K562 (cell line): ENCODE measurements around the gene BTBD2. TPM values are rescaled to one million over a fixed set of nuclear protein-coding genes. Genes with fewer than 3 reads are reported as not detected.

ENCODE experiments used
- ATAC-seq: fragments of 200-7000 bp; cut with Tn5 transposase; 3 replicates; pipeline ENCODE4 v1.9.1; 2020; ENCODE audit warnings: moderate library complexity
- BruUV-seq: library from RNA; stranded (reverse); fragments of 400-500 nt; replicated peaks from 2 replicates; lab custom pipeline; 2021; lab: Mats Ljungman, UMichigan
- CTCF ChIA-PET: fragments of 300-600 bp; formaldehyde crosslinking; extraction: SDS; loops from one replicate; lab custom pipeline; 2021; ENCODE audit warnings: low intra/inter-chr PET ratio; lab: Yijun Ruan, JAX
- POLR2A ChIA-PET: fragments of 300-600, 350-650 bp; sonication (Branson Sonifier 250); formaldehyde crosslinking; extraction: SDS; loops from one replicate; lab custom pipeline; 2021; ENCODE audit warnings: antibody characterized with exemption, inconsistent platforms; lab: Yijun Ruan, JAX
- DNase-seq, 4 experiments: peaks; one replicate each; pipeline versions ENCODE4 v3.0.0 to v3.0.0-alpha.2; 2011 to 2018; ENCODE audit warnings: low spot score in 3 of 4, mixed read lengths in 3 of 4; ENCODE audit errors: extremely low read depth in 1 of 4
- FAIRE-seq: peaks from 2 replicates; lab custom pipeline; 2011; peaks lifted over from hg19 to GRCh38; lab: Jason Lieb, UNC
- H2AFZ ChIP-seq: 2 replicates; pipeline ENCODE4 v1.6.0; 2011; ENCODE audit warnings: low read depth, low read length, control low read depth, inconsistent platforms
- H3K27ac ChIP-seq: fragments of 200-600 bp; 3 replicates; pipeline ENCODE4 v1.8.0; 2011; ENCODE audit warnings: low read depth, mild to moderate bottlenecking, control low read depth, inconsistent platforms, low read length, moderate library complexity, mixed read lengths; ENCODE audit errors: extremely low read depth
- H3K27me3 ChIP-seq, 2 experiments: fragments of 300-600 bp in 1 of 2; 2 replicates in 1 of 2; 3 replicates in 1 of 2; pipeline versions ENCODE4 v1.6.0 to v1.8.0; 2011; ENCODE audit warnings: inconsistent platforms in 2 of 2, low read length in 2 of 2, mild to moderate bottlenecking in 1 of 2, mixed read lengths in 1 of 2, moderate library complexity in 1 of 2; ENCODE audit not compliant: control insufficient read depth in 2 of 2, insufficient read depth in 2 of 2
- H3K36me3 ChIP-seq: fragments of 300-600 bp; 3 replicates; pipeline ENCODE4 v1.8.0; 2011; ENCODE audit warnings: mild to moderate bottlenecking, low read length, inconsistent platforms; ENCODE audit not compliant: control insufficient read depth, insufficient read depth
- H3K4me1 ChIP-seq, 2 experiments: fragments of 200-600 bp in 1 of 2; replicated peaks in 1 of 2; 2 replicates in 1 of 2; 3 replicates in 1 of 2; pipeline versions ENCODE4 v1.5.1 to v1.8.0; 2011; ENCODE audit warnings: inconsistent platforms in 2 of 2, low read length in 2 of 2, mild to moderate bottlenecking in 1 of 2, mixed read lengths in 1 of 2, moderate library complexity in 1 of 2; ENCODE audit not compliant: control insufficient read depth in 2 of 2, insufficient read depth in 2 of 2
- H3K4me2 ChIP-seq: 2 replicates; pipeline ENCODE4 v1.6.1; 2011; ENCODE audit warnings: low read length, control low read depth, inconsistent platforms, mixed read lengths; ENCODE audit not compliant: insufficient read depth
- H3K4me3 ChIP-seq: fragments of 200-600 bp; sonication (generic), shearing (Covaris generic); 2 replicates; pipeline ENCODE4 v1.5.1; 2016; ENCODE audit warnings: control low read depth, inconsistent platforms
- H3K79me2 ChIP-seq: fragments of 200-600 bp; 3 replicates; pipeline ENCODE4 v1.8.0; 2011; ENCODE audit warnings: low read length, inconsistent platforms; ENCODE audit not compliant: control insufficient read depth, insufficient read depth
- H3K9ac ChIP-seq, 2 experiments: 2 replicates each; pipeline versions ENCODE4 v1.6.0 to v1.6.1; 2011; ENCODE audit warnings: low read depth in 2 of 2, low read length in 2 of 2, control low read depth in 1 of 2, inconsistent platforms in 1 of 2, mild to moderate bottlenecking in 1 of 2, mixed read lengths in 1 of 2; ENCODE audit not compliant: insufficient read depth in 1 of 2
- H3K9me1 ChIP-seq: one replicate; pipeline ENCODE4 v1.6.0; 2011; ENCODE audit warnings: inconsistent platforms, mild to moderate bottlenecking, low read length, moderate library complexity; ENCODE audit not compliant: control insufficient read depth, insufficient read depth
- H3K9me3 ChIP-seq: replicated peaks from 2 replicates; pipeline ENCODE4 v1.5.1; 2011; ENCODE audit warnings: low read depth, low read length, inconsistent platforms; ENCODE audit not compliant: control insufficient read depth, insufficient read depth
- H4K20me1 ChIP-seq: replicated peaks from 2 replicates; pipeline ENCODE4 v1.6.1; 2011; ENCODE audit warnings: low read length, inconsistent platforms, mixed read lengths; ENCODE audit not compliant: control insufficient read depth, insufficient read depth
- ARID4B ChIP-seq: sonication (generic); formaldehyde crosslinking; IDR thresholded peaks from 2 replicates; pipeline ENCODE4 v1.8.0; 2022; ENCODE audit warnings: mild to moderate bottlenecking, missing genetic modification reagents
- ATF2 ChIP-seq: sonication (generic); formaldehyde crosslinking; IDR thresholded peaks from 2 replicates; pipeline ENCODE4 v1.8.1; 2022; ENCODE audit warnings: missing genetic modification reagents
- CTBP1 ChIP-seq: fragments of 450-650 bp; IDR thresholded peaks from 2 replicates; pipeline ENCODE4 v1.6.1; 2016; ENCODE audit warnings: borderline replicate concordance
- ETS2 ChIP-seq: IDR thresholded peaks from 2 replicates; pipeline ENCODE4 v1.6.1; 2016; ENCODE audit warnings: borderline replicate concordance, missing genetic modification characterization, mild to moderate bottlenecking, moderate library complexity, missing compliant biosample characterization; ENCODE audit not compliant: poor library complexity, severe bottlenecking
- FOXO4 ChIP-seq: fragments of 450-650 bp; formaldehyde crosslinking; IDR thresholded peaks from 2 replicates; pipeline ENCODE4 v1.4.0; 2020; ENCODE audit warnings: mild to moderate bottlenecking, moderate library complexity
- MCM2 ChIP-seq: fragments of 450-650 bp; IDR thresholded peaks from 2 replicates; pipeline ENCODE4 v1.6.1; 2017; ENCODE audit warnings: low read depth, mild to moderate bottlenecking
- RHOXF2B ChIP-seq: fragments of 250-450 bp; sonication (Bioruptor Pico); conservative IDR thresholded peaks from 2 replicates; pipeline ENCODE4 v1.5.1; 2021
- SRF ChIP-seq, 2 experiments: fragments of 250-450, 450-650 bp in 1 of 2; sonication (Bioruptor Pico) in 1 of 2; sonication (generic) in 1 of 2; formaldehyde crosslinking; IDR thresholded peaks; 2 replicates each; pipeline versions ENCODE4 v1.5.0 to v1.5.1; 2020 to 2022; ENCODE audit warnings: mild to moderate bottlenecking in 1 of 2, missing genetic modification reagents in 1 of 2
- ZFP1 ChIP-seq: fragments of 450-650 bp; formaldehyde crosslinking; IDR thresholded peaks from 2 replicates; pipeline ENCODE4 v1.4.0; 2020; ENCODE audit warnings: mild to moderate bottlenecking, mixed read lengths
- ZFP30 ChIP-seq: fragments of 250-450 bp; sonication (Bioruptor Pico); IDR thresholded peaks from 2 replicates; pipeline ENCODE4 v1.8.0; 2022; ENCODE audit warnings: moderate library complexity, mild to moderate bottlenecking, inconsistent platforms, borderline replicate concordance
- ZNF561 ChIP-seq: fragments of 450-650 bp; formaldehyde crosslinking; conservative IDR thresholded peaks from 2 replicates; pipeline ENCODE4 v1.4.0; 2020; ENCODE audit warnings: mild to moderate bottlenecking, moderate library complexity
- ZSCAN32 ChIP-seq: fragments of 450-650 bp; formaldehyde crosslinking; IDR thresholded peaks from 2 replicates; pipeline ENCODE4 v1.4.0; 2020; ENCODE audit warnings: mild to moderate bottlenecking, moderate library complexity
- WGBS: fragments of 100-300 bp; shearing (Covaris generic); methylation state at CpG from one replicate; pipeline ENCODE4 v1.1.6; 2016; ENCODE audit warnings: low coverage, mixed read lengths; ENCODE audit not compliant: insufficient coverage; ENCODE audit errors: missing lambda C conversion rate; 5-methylcytosine and 5-hydroxymethylcytosine counted together
- in situ Hi-C: fragments of 300-500 bp; cut with MboI; formaldehyde crosslinking; loops from 4 replicates; pipeline ENCODE4 v1.15.0; 2018; ENCODE audit warnings: inconsistent platforms, mixed read lengths
- intact Hi-C: fragments of 100-400 bp; cut with micrococcal nuclease; formaldehyde crosslinking; loops from 2 replicates; pipeline ENCODE4 v1.14.2; 2022
- polyA plus RNA-seq, 8 experiments: library from polyadenylated mRNA; depleted of rRNA in 4 of 8; stranded (reverse) in 5 of 8; unstranded in 3 of 8; fragments of >200 nt; fragmentation: Nextera tagmentation in 2 of 8; fragmentation: Illumina TruSeq in 1 of 8; extraction: Ambion mirVana in 2 of 8; extraction: Trizol in 1 of 8; gene quantifications; 2 replicates each; pipeline versions ENCODE4 v1.2.1 to v1.2.3, GENCODE V29; 2011 to 2014; ENCODE audit warnings: inconsistent platforms in 1 of 8, missing spikeins in 1 of 8
- total RNA-seq, 7 experiments: library from RNA; depleted of rRNA in 6 of 7; stranded (reverse); fragments of >200 nt in 6 of 7; fragmentation: Illumina TruSeq in 2 of 7; extraction: Trizol in 2 of 7; gene quantifications; 2 replicates each; pipeline versions ENCODE4 v1.2.1 to v1.2.3, GENCODE V29; 2011 to 2021; ENCODE audit warnings: low replicate concordance in 1 of 7

Gene BTBD2
- total and polyA plus RNA-seq, 9 of the 15 experiments (the other 6 are each of a cell fraction or from before 2014, with no cell fraction given) = 0.10 to 15.6 (median 6.9) TPM

GRCh38 chr19:2035590-2035991 lies 20.1 kb upstream of the BTBD2 start (continued):
- TF ChIP-seq ARID4B (CRISPR knock-in tag) (0 out of 2 replicates have a peak, but pooled peaks have one; percentile 35), ZFP30 (no peak)

GRCh38 chr19:2034729-2035589 lies 19.4 kb upstream of the BTBD2 start:
- Histone ChIP-seq H4K20me1 (no peaks in the 10 kb centered on the region), H3K9ac (peak overlapping the region; percentile 48 to 90), H3K36me3 (peaks cover 25% of the 10 kb centered on the region; the same call in 1 of the 3 replicates), H2AFZ (peak overlapping the region; percentile 96), H3K9me3 (peaks cover 7% of the 10 kb centered on the region), H3K27ac (peak overlapping the region; percentile 71), H3K4me2 (peak overlapping the region; percentile 86), H3K9me1 (no peaks in the 10 kb centered on the region), H3K79me2 (no peaks in the 10 kb centered on the region), H3K4me3 (peak overlapping the region; percentile 46), H3K27me3 (no peaks in the 10 kb centered on the region), H3K4me1 (peaks cover 3 to 58% of the 10 kb centered on the region in 2 experiments; a peak in 3 of 5 replicates)
- FAIRE-seq (peak; percentile 99), DNase-seq (peak; percentile 92 to 98 (median 95)), ATAC-seq (peak; percentile 93)
- intact Hi-C loops (no loop called here), in situ Hi-C loops (no loop called here)
- CTCF ChIA-PET = no interaction called here
- POLR2A ChIA-PET = interaction anchor here (0.5 to 2.5 kb wide), 16 partner anchors 8 to 242 kb away, joined by 3 to 26 read pairs (median 4); partner anchors contain the start of gene MKNK2
- WGBS = 15% methylated on average over 28 of the region's 34 CpGs
- no TSS peak for BruUV-seq
- TF ChIP-seq FOXO4 = no peak
- TF ChIP-seq CTBP1 = peak; percentile 46; the same call in 1 of the 2 replicates
- TF ChIP-seq SRF (CRISPR knock-in tag; IDR thresholded peaks at IDR 0.05) = peak in 1 of 2 experiments; percentile 42; a peak in 1 of 4 replicates
- TF ChIP-seq RHOXF2B (CRISPR knock-in tag) = no peak
- no peak for TF ChIP-seq ZFP1 (CRISPR knock-in tag)
- no peak for TF ChIP-seq ZSCAN32 (CRISPR knock-in tag)
- no peak for TF ChIP-seq ETS2 (tag)
- no peak for TF ChIP-seq MCM2
- no peak for TF ChIP-seq ZNF561 (CRISPR knock-in tag)
- TF ChIP-seq ATF2 (CRISPR knock-in tag) = 0 out of 2 replicates have a peak, but pooled peaks have one; percentile 44
